Stomach smooth muscle (tissue), 2 donors: ENCODE measurements around the gene LMLN.
A peak's percentile ranks its signal among the peaks of the same experiment; 100 is the strongest.
"Not testable (repeated sequence)": the region's sequence is repeated elsewhere in the genome, so short reads cannot be mapped to it uniquely, and the experiment has no call there.

Experiments used
- H3K27ac ChIP-seq: one replicate; pipeline ENCODE4 v1.7.0; 2013; ENCODE audit warnings: mild to moderate bottlenecking, low read length, inconsistent platforms
- H3K27me3 ChIP-seq, 2 donors: one replicate each; pipeline ENCODE4 v1.7.0; 2013; ENCODE audit warnings: low read length in 2 of 2; ENCODE audit not compliant: insufficient read depth in 2 of 2, control insufficient read depth in 1 of 2
- H3K36me3 ChIP-seq, 2 donors: one replicate each; pipeline ENCODE4 v1.7.0; 2013; ENCODE audit warnings: low read length in 2 of 2; ENCODE audit not compliant: control insufficient read depth in 2 of 2, insufficient read depth in 2 of 2
- H3K4me1 ChIP-seq: one replicate; pipeline ENCODE4 v1.7.0; 2013; ENCODE audit warnings: low read length; ENCODE audit not compliant: control insufficient read depth, insufficient read depth
- H3K4me3 ChIP-seq, 2 donors: one replicate each; pipeline ENCODE4 v1.7.0; 2013; ENCODE audit warnings: low read length in 2 of 2
- H3K9ac ChIP-seq, 2 donors: one replicate each; pipeline ENCODE4 v1.7.0; 2013; ENCODE audit warnings: low read length in 2 of 2, mild to moderate bottlenecking in 1 of 2
- H3K9me3 ChIP-seq, 2 donors: one replicate each; pipeline ENCODE4 v1.7.0; 2013; ENCODE audit warnings: low read length in 2 of 2; ENCODE audit not compliant: control insufficient read depth in 2 of 2
- donor health status: healthy.
- donor health status: Pancreatic carcinoma.

LMLN gene

GRCh38 chr3:198076722-198077308 lies 116.8 kb downstream of the LMLN start:
- no peaks in the 10 kb centered on the region for H3K9me3 ChIP-seq
- H3K36me3 ChIP-seq = no peaks in the 10 kb centered on the region
- H3K4me1 ChIP-seq = peaks cover 12% of the 10 kb centered on the region
- H3K4me3 ChIP-seq = no peak overlapping the region
- peaks cover 29 to 46% of the 10 kb centered on the region in 2 donors for H3K27me3 ChIP-seq
- no peak overlapping the region for H3K9ac ChIP-seq
- no peak overlapping the region for H3K27ac ChIP-seq

GRCh38 chr3:198079771-198080520 lies 119.9 kb downstream of the LMLN start:
- Histone ChIP-seq H3K4me3 (peak overlapping the region; percentile 46 to 66), H3K9ac (no peak overlapping the region), H3K36me3 (no peaks in the 10 kb centered on the region), H3K27me3 (peaks cover 26 to 53% of the 10 kb centered on the region in 2 donors), H3K9me3 (no peaks in the 10 kb centered on the region), H3K27ac (no peak overlapping the region), H3K4me1 (peaks cover 12% of the 10 kb centered on the region)

- H3K9ac ChIP-seq = no peak overlapping the region
- peaks cover 12% of the 10 kb centered on the region for H3K4me1 ChIP-seq
- peak overlapping the region; percentile 46 to 66 for H3K4me3 ChIP-seq
- no peak overlapping the region for H3K27ac ChIP-seq
- H3K27me3 ChIP-seq = peaks cover 26 to 52% of the 10 kb centered on the region in 2 donors
- H3K9me3 ChIP-seq = no peaks in the 10 kb centered on the region
- H3K36me3 ChIP-seq = no peaks in the 10 kb centered on the region
These were observed 120.7 kb downstream of the LMLN start for GRCh38 chr3:198080521-198081384.

- Histone ChIP-seq H3K9ac (no peak overlapping the region), H3K27ac (no peak overlapping the region), H3K4me1 (peaks cover 12% of the 10 kb centered on the region), H3K36me3 (no peaks in the 10 kb centered on the region), H3K9me3 (no peaks in the 10 kb centered on the region), H3K27me3 (peaks cover 26 to 51% of the 10 kb centered on the region in 2 donors), H3K4me3 (no peak overlapping the region)
These were observed 121.4 kb downstream of the LMLN start for GRCh38 chr3:198081421-198081844.

- Histone ChIP-seq H3K4me1 (peaks cover 12% of the 10 kb centered on the region), H3K27me3 (peaks cover 23 to 45% of the 10 kb centered on the region in 2 donors)
- H3K9me3 ChIP-seq, H3K36me3 ChIP-seq, H3K9ac ChIP-seq, H3K27ac ChIP-seq, H3K4me3 ChIP-seq: not testable (repeated sequence)
These were observed 122.2 kb downstream of the LMLN start for GRCh38 chr3:198082226-198082625.

- no peak overlapping the region for H3K4me3 ChIP-seq
- H3K27ac ChIP-seq = no peak overlapping the region
- H3K27me3 ChIP-seq = peaks cover 8 to 21% of the 10 kb centered on the region in 2 donors
- H3K4me1 ChIP-seq = no peaks in the 10 kb centered on the region
- no peaks in the 10 kb centered on the region for H3K9me3 ChIP-seq
- no peaks in the 10 kb centered on the region for H3K36me3 ChIP-seq
- no peak overlapping the region for H3K9ac ChIP-seq
These were observed 128.5 kb downstream of the LMLN start for GRCh38 chr3:198088421-198088955.

GRCh38 chr3:198090795-198091332 lies 130.8 kb downstream of the LMLN start:
- no peaks in the 10 kb centered on the region for H3K4me1 ChIP-seq
- no peak overlapping the region for H3K9ac ChIP-seq
- H3K9me3 ChIP-seq = no peaks in the 10 kb centered on the region
- H3K27me3 ChIP-seq = peaks cover 8 to 16% of the 10 kb centered on the region in 2 donors
- no peak overlapping the region for H3K4me3 ChIP-seq
- H3K36me3 ChIP-seq = no peaks in the 10 kb centered on the region
- no peak overlapping the region for H3K27ac ChIP-seq

GRCh38 chr3:198092276-198092675 lies 132.3 kb downstream of the LMLN start:
- Histone ChIP-seq H3K9ac (no peak overlapping the region), H3K4me1 (no peaks in the 10 kb centered on the region), H3K9me3 (no peaks in the 10 kb centered on the region), H3K36me3 (no peaks in the 10 kb centered on the region), H3K27ac (no peak overlapping the region), H3K27me3 (peaks cover 6 to 15% of the 10 kb centered on the region in 2 donors), H3K4me3 (no peak overlapping the region)

- H3K27me3 ChIP-seq = peaks cover 3 to 12% of the 10 kb centered on the region in 2 donors
- no peaks in the 10 kb centered on the region for H3K36me3 ChIP-seq
- no peak overlapping the region for H3K27ac ChIP-seq
- H3K9ac ChIP-seq = no peak overlapping the region
- H3K9me3 ChIP-seq = no peaks in the 10 kb centered on the region
- no peak overlapping the region for H3K4me3 ChIP-seq
- no peaks in the 10 kb centered on the region for H3K4me1 ChIP-seq
These were observed 133.2 kb downstream of the LMLN start for GRCh38 chr3:198093112-198093679.
